IPS-18a (cell line): Measurements from ENCODE around the gene GAS6.

Source experiments
- H3K27ac ChIP-seq: one replicate; pipeline ENCODE4 v1.5.1; 2013; ENCODE audit warnings: low read length
- H3K27me3 ChIP-seq: one replicate; pipeline ENCODE4 v1.6.1; 2013; ENCODE audit warnings: mild to moderate bottlenecking, low read length; ENCODE audit not compliant: control insufficient read depth, insufficient read depth
- H3K36me3 ChIP-seq: one replicate; pipeline ENCODE4 v1.6.1; 2013; ENCODE audit warnings: low read depth, low read length; ENCODE audit not compliant: control insufficient read depth
- H3K4me1 ChIP-seq: one replicate; pipeline ENCODE4 v1.6.1; 2013; ENCODE audit warnings: low read depth, low read length; ENCODE audit not compliant: control insufficient read depth
- H3K4me3 ChIP-seq: one replicate; pipeline ENCODE4 v1.5.1; 2013; ENCODE audit warnings: low read length
- H3K9ac ChIP-seq: one replicate; pipeline ENCODE4 v1.6.1; 2013; ENCODE audit warnings: mild to moderate bottlenecking, low read length, moderate library complexity
- H3K9me3 ChIP-seq: one replicate; pipeline ENCODE4 v1.6.1; 2013; ENCODE audit warnings: low read depth, low read length; ENCODE audit not compliant: control insufficient read depth

Gene GAS6

GRCh38 chr13:113813070-113813748 is 50.7 kb downstream of the GAS6 start:
- Histone ChIP-seq H3K9me3 (no peaks in the 10 kb centered on the region), H3K4me1 (no peaks in the 10 kb centered on the region), H3K36me3 (no peaks in the 10 kb centered on the region), H3K9ac (no peak overlapping the region), H3K4me3 (no peak overlapping the region), H3K27ac (no peak overlapping the region), H3K27me3 (no peaks in the 10 kb centered on the region)

DNA sequence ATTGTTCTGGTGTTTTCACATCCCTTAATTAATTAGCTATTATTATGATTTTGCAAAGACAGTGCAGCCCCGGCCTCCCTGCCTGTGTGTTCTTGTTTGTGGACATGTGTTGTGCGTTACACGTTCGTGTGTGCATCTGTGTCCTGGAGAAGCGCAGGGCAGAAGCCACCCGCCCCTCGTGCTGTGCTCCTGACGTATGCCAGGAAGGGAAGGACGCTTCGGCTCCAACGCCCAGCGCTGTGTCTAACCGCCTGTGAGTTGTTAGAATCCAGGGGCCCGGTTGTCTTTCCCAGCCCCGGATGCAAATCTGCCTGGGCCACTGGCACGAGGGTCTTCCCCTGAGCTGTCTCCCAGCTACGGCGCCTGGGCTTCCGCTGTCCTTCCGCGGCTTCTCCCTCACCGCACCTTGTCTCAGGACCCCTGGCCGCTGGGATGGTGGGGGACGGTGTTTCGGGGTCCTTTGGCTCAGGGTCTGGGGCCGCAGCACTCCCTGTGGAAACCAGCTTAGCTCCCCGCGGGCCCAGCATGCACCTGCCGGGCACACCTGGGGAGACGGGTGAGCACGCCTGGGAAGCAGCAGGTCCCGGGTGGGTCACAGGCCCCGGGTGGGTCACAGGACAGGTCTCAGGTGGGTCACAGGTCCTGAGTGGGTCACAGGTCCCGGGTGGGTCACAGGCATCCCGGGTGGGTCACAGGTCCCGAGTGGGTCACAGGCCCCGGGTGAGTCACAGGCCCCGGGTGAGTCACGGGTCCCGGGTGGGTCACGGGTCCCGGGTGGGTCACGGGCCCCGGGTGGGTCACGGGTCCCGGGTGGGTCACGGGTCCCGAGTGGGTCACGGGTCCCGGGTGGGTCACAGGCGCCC is 51.5 kb downstream of the GAS6 start:
- H3K9ac ChIP-seq = no peak overlapping the region
- H3K27ac ChIP-seq = no peak overlapping the region
- no peaks in the 10 kb centered on the region for H3K9me3 ChIP-seq
- H3K4me1 ChIP-seq = no peaks in the 10 kb centered on the region
- H3K4me3 ChIP-seq = no peak overlapping the region
- H3K36me3 ChIP-seq = no peaks in the 10 kb centered on the region
- H3K27me3 ChIP-seq = no peaks in the 10 kb centered on the region

DNA sequence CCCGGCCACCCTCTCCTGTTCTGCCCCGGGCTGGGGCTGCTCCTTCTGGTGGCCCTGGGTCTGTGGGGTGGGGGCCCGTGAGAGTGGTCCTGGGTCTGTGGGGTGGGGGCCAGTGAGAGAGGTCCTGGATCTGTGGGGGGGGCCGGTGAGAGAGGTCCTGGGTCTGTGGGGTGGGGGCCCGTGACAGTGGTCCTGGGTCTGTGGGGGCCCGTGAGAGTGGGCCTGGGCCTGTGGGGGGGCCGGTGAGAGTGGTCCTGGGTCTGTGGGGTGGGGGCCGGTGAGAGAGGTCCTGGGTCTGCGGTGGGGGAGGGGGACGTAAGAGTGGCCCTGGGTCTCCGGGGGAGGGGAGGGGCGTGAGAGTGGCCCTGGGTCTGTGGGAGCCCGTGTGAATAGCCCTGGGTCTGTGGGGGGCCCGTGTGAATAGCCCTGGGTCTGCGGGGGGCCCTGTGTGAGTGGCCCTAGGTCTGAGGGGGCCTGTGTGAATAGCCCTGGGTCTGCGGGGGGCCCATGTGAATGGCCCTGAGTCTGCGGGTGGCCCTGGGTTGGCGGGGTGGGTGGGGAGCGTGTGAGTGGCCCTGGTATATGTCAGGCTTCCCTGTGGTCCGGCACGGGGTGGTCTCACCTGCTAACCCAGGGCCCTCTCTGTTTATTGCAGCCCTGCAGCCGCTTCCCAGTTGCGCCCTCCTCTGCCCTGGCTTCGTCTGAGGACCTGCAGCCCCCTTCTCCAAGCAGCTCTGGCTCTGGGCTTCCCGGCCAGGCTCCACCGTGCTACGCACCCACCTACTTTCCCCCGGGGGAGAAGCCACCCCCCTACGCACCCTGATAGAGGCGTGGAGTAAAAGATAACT is 52.6 kb downstream of the GAS6 start:
- H3K9me3 ChIP-seq = no peaks in the 10 kb centered on the region
- no peak overlapping the region for H3K27ac ChIP-seq
- H3K36me3 ChIP-seq = no peaks in the 10 kb centered on the region
- H3K4me1 ChIP-seq = no peaks in the 10 kb centered on the region
- no peaks in the 10 kb centered on the region for H3K27me3 ChIP-seq
- H3K9ac ChIP-seq = no peak overlapping the region
- H3K4me3 ChIP-seq = no peak overlapping the region

DNA sequence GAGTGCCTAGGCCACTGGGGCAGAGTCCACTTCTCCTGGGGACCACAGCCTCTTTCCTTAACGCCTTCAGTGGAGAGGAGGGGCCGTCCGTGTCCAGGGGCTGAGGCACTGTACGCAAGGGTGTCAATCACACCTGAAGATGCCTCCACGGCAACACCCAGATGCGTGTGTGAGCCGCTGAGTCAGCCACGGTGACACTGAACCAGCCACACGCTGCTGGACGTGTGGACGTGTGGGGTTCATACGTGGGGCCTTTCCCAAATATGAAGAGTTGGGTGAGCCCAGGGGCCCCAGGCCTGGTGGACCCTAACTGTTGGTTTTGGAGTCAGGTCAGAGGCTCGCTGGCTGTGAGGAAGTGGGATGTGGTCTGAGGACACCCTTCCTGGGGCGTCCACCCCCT is 53.2 kb downstream of the GAS6 start:
- Histone ChIP-seq H3K27me3 (no peaks in the 10 kb centered on the region), H3K36me3 (no peaks in the 10 kb centered on the region), H3K9me3 (no peaks in the 10 kb centered on the region), H3K4me3 (no peak overlapping the region), H3K4me1 (no peaks in the 10 kb centered on the region), H3K9ac (no peak overlapping the region), H3K27ac (no peak overlapping the region)

DNA sequence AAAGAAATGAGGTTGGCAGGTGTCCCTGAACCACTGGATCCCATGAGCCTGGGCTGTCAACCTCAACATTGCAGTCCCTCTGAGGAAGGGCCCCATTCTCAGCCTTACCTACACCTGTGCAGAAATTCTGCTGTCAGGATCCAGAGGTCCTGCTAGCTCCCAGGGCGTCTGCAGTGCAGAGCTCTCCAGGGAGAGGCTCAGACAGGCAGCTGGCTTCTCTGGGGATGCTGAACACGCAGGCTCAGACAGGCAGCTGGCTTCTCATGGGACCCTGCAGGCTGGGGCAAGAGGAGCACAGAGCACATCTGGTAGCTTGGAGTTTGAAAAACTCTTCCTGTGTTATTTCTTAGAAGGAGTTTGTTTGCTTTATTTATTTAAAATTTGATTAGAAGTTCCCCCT is 53.9 kb downstream of the GAS6 start:
- H3K4me1 ChIP-seq = no peaks in the 10 kb centered on the region
- H3K36me3 ChIP-seq = no peaks in the 10 kb centered on the region
- H3K4me3 ChIP-seq = no peak overlapping the region
- H3K9ac ChIP-seq = no peak overlapping the region
- no peaks in the 10 kb centered on the region for H3K9me3 ChIP-seq
- H3K27me3 ChIP-seq = no peaks in the 10 kb centered on the region
- no peak overlapping the region for H3K27ac ChIP-seq

DNA sequence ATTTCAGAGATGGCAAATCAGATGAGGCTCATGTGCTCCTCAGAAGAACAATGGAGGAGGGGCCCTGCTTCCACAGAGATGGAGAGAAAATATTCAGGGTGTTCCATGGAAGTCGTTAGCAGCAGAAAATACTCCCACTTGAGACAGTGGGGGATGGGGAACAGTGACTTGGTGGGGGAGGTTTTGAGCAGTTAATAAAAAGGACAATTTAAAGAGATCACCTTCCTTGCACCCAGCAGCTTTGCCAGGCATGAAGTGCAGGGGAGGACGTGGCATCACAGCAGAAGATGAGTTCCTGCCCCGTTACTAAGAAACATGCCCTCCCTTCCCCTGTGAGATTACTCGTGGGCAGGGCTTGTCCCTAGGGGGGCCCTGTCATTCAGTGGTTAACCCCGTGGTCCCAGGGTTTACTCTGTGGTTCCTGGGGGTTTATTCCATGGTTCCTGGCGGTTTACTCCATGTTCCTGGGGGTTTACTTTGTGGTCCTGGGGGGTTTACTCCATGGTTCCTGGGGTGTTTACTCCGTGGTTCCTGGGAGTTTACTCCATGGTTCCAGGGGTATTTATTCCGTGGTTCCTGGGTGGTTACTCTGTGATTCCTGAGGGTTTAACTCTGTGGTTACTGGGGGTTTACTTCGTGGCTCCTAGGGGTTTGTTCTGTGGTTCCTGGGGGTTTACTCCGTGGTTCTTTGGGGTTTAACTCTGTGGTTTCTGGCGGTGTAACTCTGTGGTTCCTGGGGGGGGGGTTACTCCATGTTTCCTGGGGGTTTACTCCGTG is 55.6 kb downstream of the GAS6 start:
- no peak overlapping the region for H3K27ac ChIP-seq
- no peaks in the 10 kb centered on the region for H3K9me3 ChIP-seq
- no peaks in the 10 kb centered on the region for H3K27me3 ChIP-seq
- no peaks in the 10 kb centered on the region for H3K4me1 ChIP-seq
- no peak overlapping the region for H3K9ac ChIP-seq
- no peaks in the 10 kb centered on the region for H3K36me3 ChIP-seq
- no peak overlapping the region for H3K4me3 ChIP-seq

DNA sequence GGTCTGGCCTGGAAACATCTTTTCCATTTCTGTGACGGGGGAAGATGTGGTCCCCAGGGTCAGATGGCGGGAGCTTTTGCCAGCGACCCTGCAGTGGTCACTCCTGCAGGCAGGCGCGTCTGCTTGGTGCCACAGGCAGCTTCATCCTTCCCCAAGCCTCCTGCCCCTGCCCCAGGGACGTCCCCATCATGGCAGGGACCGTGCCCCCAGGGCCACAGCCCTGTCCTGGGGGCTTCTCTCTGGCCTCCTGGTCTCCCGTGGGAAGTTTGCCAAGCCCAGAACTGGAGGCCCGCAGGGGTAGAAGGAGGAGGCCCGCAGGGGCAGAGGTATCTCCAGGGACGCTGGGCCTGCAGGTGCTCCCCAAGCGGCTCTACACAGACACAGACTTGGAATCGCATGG is 57.4 kb downstream of the GAS6 start:
- no peaks in the 10 kb centered on the region for H3K9me3 ChIP-seq
- H3K4me3 ChIP-seq = no peak overlapping the region
- no peak overlapping the region for H3K27ac ChIP-seq
- peaks cover 5% of the 10 kb centered on the region for H3K4me1 ChIP-seq
- no peaks in the 10 kb centered on the region for H3K36me3 ChIP-seq
- H3K9ac ChIP-seq = no peak overlapping the region
- H3K27me3 ChIP-seq = no peaks in the 10 kb centered on the region

- no peaks in the 10 kb centered on the region for H3K27me3 ChIP-seq
- H3K4me1 ChIP-seq = peaks cover 5% of the 10 kb centered on the region
- no peak overlapping the region for H3K9ac ChIP-seq
- no peak overlapping the region for H3K27ac ChIP-seq
- H3K4me3 ChIP-seq = no peak overlapping the region
- H3K36me3 ChIP-seq = no peaks in the 10 kb centered on the region
- H3K9me3 ChIP-seq = no peaks in the 10 kb centered on the region
Observed at GRCh38 chr13:113806104-113806471, 57.8 kb downstream of the GAS6 start.

DNA sequence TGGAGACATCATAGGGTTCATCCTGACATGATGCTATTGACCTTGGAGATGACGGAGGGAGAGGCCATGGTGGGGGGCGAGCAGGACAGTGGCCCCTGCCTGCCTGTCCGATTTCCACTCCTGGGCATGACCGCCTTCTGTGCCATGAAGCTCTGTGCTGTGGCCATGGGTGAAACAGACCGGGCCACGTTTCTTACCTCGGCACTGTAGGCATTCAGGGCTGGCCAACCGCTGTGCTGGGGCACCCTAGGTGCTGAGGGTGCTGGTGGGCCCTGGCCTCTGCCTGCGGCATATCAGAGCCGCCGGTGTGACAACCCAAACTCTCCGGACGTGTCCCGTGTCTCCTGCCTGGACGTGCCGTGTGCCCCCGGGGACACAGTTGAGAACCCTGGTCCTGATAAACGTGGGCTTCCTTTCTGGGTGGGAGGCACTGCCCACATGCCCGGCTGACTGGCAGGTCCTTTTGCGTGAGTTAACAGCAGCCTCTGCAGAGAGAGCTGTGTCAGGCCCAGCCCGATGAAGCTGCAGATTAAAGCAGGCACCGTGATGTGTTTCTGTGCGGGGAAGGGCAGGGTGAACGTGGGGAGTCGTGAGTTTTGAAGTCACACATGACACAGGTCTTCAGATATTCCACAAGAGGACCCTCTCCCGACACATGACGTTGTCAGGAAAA is 58.3 kb downstream of the GAS6 start:
- H3K4me1 ChIP-seq = peaks cover 5% of the 10 kb centered on the region
- H3K36me3 ChIP-seq = no peaks in the 10 kb centered on the region
- no peaks in the 10 kb centered on the region for H3K9me3 ChIP-seq
- H3K27ac ChIP-seq = no peak overlapping the region
- no peak overlapping the region for H3K9ac ChIP-seq
- H3K4me3 ChIP-seq = no peak overlapping the region
- H3K27me3 ChIP-seq = no peaks in the 10 kb centered on the region

DNA sequence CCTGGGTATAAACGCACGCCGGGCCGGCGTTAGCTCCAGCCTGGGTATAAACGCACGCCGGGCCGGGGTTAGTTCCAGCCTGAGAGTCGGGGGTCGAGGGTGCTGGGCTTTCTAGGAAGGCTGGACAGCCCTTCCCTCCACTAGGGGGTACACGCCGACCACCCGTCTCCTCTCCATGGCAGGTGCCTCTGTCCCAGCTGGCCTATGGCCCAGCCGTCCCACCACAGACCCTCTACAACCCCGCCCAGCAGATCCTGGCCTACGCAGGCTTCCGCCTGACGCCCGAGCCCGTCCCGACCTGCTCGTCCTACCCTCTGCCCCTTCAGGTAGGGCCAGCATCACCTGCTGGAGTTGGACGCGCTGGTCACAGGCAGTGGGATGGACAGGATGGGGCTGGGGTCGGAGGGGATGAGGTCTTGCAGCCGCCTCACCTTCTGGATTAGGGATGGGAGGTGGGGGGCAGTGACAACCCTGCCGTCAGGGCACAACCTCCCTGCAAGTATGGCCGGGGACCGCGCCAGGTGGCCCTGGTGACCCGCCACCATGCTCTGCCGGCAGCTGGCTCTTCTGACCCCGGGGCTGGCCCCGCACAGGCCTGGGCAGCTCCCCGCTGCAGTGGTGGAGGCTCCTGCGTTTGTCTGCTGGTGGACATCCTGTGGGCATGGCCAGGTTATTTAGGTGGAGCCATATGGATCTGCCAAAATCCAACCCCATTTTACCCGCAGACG is 59.0 kb downstream of the GAS6 start:
- no peaks in the 10 kb centered on the region for H3K36me3 ChIP-seq
- no peaks in the 10 kb centered on the region for H3K9me3 ChIP-seq
- no peaks in the 10 kb centered on the region for H3K27me3 ChIP-seq
- no peak overlapping the region for H3K9ac ChIP-seq
- no peak overlapping the region for H3K4me3 ChIP-seq
- no peak overlapping the region for H3K27ac ChIP-seq
- peaks cover 5% of the 10 kb centered on the region for H3K4me1 ChIP-seq
